OCI-LY1 (cell line): Measurements from ENCODE around the gene BOLL.

ENCODE experiments used
- CTCF ChIP-seq: fragments of 200-600 bp; sonication (generic), shearing (Covaris generic); IDR thresholded peaks from 2 replicates; pipeline ENCODE4 v1.5.1; 2017; ENCODE audit warnings: mild to moderate bottlenecking, antibody characterized with exemption, low read length, moderate library complexity, mixed read lengths
- EZH2 ChIP-seq: fragments of 200-600 bp; sonication (generic), shearing (Covaris generic); IDR thresholded peaks from 2 replicates; pipeline ENCODE4 v1.8.0; 2017; ENCODE audit warnings: borderline replicate concordance, mixed run types, mild to moderate bottlenecking, antibody characterized with exemption, low read length, moderate library complexity, mixed read lengths

- no peak for TF ChIP-seq CTCF
- TF ChIP-seq EZH2: no peak
These were observed 44.9 kb downstream of the BOLL start for GRCh38 chr2:197740200-197740599.
